Left hindlimb (tissue), 1 donor: ENCODE results near the gene SEC61A1.

Experiments used
- DNase-seq: peaks from one replicate; pipeline ENCODE4 v3.0.0-alpha.2; 2018

The SEC61A1 gene

DNA sequence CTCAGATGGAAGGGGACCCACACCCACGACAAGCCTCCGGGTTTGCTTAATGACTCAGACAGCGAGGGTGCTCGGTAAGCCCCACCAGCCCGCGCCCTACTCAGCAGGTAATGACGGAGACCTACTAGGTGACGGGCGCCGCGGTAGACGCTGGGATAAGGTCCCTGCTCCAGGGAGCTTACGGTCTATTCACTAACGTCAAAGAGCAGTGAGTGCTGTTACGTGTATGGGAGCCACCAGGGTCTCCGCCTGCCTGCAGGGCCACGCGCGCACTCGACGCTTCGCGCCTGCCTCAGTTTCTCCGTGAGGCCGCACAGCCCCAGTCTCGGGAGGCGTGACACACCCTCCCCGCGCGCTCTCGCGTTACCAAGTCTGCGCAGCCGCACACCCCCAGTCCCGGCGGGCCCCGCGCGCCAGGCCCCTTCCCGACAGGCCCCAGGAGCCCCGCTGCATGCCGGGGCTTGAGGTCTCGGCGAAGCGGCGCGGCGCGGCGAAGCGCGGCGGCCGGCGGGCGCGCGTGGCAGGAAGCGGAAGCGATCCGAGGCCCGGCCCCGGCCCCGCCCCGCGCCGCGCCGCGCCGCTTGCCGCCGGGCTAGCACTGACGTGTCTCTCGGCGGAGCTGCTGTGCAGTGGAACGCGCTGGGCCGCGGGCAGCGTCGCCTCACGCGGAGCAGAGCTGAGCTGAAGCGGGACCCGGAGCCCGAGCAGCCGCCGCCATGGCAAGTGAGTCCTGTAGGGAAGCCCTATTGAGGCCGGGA, at the start of gene SEC61A1:
TSS of gene SEC61A1 (plus strand) at position 601 of the 758 bp plus-strand sequence. CDS start at position 717, 116 bp downstream.
- peak; percentile 97 for DNase-seq

DNA sequence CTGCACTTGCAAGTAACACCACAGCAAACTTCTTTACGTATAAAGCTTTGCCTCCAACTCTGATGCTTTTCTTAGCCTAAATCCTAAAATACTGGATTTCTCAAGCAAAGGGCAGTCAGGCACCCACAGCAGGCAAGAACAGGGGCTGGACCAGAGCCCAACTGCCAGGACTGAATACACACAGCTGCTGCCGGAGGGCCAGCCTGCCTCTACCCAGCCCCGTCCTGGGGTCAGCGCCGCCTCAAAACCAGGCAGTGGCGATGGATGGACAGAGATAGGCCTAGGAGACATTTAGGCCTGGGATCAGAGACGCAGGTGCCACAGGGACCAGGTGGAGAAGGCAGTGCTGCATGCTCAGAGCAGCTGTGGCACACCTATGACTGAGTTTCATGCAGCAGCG, 47.6 kb upstream of the SEC61A1 start:
- DNase-seq: no peak

DNA sequence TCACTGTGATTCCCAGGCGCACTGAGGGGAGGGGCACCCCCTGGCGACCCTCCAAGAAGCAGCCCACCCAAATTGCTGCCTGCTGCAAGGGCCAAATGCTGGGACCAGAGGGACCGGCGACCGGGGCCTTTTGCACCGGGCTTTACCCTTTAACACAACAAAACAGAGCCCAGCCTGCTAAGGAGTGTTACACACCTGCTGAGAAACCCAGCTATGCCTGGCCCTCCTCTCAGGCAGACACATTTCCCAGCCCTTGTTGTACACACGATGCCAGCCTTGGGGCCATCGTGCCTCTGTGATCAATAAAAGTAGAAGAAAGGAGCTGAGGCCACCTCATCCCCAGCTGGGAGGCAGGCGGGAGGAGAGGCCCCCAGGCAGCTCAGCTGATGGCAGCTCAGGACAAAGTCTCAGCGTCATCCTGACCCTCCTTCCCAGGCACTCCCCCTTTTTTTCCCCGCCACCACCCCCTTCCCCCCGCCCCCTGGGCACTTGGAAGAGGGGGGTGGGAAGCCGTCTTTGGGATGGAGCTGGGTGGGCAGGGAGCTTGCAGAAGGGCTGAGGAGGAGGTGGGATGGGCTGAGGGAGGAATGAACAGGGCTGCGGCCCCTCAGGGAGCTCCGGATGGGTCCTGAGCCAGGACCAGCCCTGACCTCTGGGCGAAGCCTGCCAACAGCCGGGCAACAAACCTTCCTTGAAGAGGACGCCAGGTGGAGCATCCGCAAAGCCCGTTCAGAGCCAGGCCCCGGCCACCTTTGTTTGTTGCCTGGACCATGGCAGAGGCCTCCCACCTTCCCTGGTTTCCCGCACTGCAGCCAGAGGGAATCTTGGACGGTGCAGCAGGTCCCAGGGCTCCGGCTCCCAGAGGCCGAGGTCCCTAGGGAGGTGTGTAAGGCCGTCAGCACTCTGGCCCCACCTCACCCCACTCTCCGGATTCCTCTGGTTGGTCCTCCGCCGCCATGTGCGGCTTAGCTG, 45.9 kb upstream of the SEC61A1 start:
- no peak for DNase-seq

DNA sequence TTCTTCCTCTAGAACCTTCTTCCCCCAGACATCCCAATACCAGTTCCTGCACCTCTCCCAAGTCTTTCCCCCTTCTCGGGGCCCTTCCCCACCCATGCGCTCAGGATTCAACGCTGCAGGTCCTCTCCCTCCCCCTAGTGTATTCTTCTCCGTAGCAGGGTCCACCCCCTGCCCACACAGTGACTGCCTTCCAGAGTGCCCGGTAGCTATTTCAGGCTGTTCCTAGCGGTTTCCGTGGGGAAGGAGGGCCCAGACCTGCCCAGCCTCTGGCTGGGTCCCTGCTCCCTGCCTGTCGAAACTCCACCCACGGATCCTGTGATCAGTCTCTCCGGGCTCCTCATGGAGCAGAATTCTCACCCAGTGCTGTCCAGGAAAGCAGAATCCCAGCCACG, 45.2 kb upstream of the SEC61A1 start:
- no peak for DNase-seq

DNA sequence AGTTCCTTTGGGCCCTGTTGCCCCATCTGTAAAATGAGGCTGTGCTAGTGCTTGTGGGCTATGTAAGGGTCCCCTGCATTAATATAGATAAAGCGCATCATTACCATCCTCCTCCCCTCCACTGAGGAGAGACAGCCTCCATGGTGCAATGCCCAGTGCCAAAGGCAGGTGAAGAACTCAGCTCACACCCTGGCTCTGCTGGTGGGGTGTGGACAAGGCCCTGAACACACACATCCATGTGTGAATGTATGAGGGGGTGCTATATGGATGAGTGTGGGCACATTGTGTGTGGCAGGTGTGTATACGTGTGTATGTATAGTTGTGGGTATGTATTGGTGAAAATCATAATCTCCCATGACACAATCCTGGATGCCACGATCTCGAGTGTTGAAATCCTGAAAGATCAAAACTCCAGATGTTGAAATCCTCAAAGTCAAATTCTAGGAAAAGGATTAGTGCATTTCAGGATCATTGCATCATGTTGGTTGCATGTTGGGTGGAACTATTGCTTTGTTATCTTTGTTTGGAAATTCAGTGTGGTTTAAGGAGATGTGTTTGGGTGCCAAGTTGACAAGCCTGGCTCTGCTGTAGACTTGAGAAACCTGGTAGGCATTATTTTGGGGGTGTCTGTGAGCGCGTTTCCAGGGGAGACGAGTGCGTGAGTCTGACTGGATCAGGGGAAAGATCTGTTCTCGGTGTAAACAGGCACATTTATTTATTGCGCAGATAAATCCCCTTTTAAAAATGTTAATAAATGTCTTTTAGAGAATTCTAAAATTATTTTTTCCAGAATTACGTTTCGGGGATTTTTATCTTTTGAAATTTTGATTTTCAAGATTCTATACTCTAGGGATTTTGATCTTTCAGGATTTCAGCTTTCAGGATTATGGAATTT, 42.0 kb upstream of the SEC61A1 start:
- DNase-seq: no peak

DNA sequence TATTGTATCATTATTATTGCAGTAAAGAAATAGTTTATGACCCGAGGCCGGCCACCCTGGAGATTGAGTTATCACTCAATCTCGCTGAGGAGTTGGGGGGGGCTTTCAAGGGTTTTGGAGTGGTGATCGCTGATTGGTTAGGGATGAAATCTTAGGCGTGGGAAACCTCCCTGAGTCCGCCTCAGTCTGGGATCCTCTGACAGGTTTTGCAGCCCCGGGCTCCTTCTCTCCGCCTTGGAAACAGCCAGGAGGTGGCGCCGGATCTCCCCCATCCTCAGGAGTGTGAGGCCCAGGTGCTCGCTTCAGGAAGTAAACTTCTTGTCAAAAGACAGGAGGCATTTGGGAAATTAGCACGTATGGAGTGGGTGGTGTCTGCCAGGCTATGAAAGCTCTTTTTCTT, 41.1 kb upstream of the SEC61A1 start:
- peak; percentile 49 for DNase-seq

DNA sequence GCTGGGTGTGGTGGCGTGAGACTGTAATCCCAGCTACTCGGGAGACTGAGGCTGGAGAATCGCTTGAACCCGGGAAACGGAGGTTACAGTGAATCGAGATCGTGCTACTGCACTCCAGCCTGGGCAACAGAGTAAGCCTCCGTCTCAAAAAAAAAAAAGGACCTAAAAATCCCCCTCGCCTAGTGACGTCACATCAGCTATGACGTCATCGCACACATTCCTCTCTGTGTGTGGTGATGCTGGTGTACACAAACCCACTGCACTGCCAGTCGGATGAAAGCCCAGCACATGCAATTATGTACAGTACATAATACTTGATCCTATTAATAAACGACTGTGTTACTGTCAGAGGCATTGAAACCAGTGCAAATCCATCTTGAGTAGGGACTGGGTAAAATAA, 40.2 kb upstream of the SEC61A1 start:
- no peak for DNase-seq

DNA sequence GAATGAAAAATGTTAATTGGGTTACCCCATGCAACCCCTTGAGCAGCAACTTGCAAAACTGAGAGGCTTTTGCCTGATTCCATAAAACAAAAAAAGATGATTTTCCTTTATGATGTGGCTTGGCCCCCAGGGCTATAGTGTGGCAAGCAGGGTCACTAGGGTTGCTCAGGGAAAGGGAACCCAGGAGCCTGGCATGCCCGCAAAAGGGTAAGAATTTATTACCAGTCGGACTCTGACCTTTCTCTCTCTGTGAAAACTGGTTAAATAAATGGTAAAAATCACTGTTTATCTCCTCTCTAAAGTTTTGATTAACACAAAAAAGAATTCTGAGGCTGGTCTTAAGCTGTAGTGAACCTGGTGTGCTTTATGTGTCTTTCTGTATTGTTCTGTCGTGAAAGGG, 37.7 kb upstream of the SEC61A1 start:
- DNase-seq: no peak

DNA sequence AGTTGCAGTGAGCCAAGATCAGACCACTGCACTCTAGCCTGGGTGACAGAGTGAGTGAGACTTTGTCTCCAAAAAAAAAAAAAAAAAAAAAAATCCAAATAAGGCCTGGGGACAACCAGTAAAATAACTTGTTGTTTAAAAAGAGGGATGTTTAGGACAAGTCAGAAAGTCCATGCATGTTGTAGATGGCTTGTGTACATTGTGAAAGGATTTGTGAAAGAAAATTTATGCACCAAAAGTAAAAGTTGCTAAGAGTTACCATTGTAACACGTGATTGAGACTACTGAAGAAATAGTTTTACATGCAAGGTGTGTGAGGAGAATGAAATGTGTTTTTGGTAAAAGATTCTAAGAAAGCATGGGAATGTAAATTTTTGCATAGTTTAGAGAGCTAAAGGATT, 35.7 kb upstream of the SEC61A1 start:
- DNase-seq: no peak

DNA sequence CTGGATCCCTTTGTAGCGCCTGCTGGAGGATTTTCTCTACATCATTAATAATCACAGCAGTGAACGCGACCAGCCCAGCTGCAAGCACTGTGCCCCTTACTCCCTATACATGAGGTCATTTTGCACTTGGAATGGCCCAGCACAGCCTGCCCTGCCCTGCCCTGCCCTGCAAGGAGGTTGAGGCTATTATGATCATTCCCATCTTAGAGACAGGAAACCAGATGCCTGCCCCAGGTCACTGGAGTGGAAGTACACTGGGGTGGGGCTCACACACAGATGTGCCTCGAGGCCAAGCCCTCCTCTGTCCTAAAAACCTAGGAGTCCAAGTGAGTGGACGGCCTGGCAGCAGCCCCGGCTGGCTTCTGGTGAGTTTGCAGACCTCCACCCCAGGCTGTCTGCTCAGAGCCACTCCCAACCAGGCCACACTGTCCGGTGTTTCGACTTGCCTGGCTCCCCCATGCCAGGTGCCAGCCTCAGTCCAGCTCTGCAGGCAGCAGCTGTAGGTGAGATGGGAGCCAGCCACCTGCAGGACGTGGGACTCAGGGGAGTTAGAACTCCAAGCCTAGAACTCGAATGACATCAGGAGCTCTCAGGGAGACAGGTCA, 30.4 kb upstream of the SEC61A1 start:
- no peak for DNase-seq

DNA sequence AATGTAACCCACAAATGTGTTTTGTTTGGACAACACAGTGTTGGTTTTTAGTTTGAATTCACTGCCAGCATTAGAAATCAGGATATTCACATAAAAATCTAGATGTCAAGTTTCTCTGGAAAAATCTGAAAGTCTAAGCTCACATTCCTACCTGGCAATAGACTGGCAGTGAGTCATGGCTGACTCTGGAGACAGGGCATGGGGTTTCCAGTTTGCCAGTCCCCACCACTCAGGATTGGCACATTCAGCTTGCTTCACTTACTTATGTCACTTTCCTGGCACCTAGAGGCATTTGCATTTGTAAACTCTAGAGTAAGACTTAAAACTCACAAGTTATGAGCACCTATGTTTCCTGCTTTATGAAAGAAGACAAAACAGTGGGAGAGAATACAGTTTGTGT, 19.1 kb upstream of the SEC61A1 start:
- no peak for DNase-seq

DNA sequence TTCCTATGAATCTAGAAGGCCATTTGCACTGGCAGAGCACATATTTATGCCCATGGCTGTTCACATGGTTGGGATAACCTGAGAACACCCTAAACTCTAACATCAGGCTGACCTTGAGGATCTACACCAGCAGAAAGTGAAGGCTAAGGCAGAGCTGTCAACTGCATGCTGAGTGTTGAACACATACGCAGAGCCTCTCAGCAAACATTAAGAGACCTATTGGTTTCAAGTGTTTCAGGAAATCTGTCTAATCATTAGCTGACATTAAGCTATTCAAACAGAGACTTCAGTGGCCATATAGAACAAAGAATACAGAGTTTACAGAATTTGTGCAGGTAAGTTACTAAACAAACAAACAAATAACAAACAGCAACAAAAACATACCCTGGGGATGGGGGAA, 16.1 kb upstream of the SEC61A1 start:
- DNase-seq: no peak

DNA sequence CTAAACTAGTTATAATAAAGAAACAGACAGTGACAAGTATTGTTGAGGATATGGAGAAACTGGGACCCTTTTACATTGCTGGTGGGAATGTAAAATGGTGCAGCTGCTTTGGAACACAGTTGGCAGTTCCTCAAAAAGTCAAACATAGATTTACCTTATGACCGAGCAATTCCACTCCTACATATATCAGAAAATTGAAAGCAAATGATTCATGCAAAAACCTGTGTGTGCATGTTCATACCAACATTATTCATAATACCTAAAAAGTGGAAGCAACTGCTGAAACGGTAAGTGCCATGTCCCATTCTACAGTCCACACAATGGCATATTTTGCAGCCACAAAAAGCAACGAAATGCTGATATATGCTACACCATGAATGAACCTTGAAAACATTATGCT, 12.2 kb upstream of the SEC61A1 start:
- no peak for DNase-seq

DNA sequence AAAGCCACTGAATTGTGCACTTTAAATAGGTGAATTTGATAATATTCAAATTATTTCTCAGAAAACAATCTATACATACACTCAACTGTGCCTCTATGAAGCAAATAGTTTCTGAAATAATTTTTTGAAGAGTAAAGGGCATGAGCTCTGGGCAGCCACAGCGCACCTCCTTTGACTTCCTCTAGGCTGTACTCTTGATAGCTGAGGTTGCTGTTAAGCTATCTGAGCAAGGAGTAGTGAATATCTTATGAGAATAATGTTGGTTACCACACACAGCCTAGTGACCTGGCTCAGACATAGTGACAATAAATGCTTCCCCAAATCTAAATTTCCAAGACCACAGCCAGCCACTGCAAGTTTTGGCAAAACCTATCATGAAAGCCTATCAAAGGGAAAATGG, 11.6 kb upstream of the SEC61A1 start:
- no peak for DNase-seq

DNA sequence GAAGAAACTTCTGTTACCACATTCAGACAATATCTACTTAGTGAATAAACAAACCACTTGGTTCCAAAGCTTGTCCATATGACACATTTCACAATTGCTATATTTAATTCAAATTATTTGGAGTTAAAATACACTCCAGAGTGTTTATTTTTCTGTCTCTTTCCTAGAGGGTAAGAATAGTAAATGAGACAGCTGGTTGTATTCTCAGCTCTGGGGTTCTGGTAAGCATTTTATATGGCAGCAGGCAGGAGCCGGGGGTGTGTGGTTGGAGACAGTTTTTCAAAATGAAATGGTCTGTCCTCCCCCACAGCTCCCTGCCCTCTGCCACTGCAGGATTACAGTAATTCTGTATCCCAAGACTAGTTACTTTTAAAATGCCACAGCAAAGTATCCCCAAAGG, 10.9 kb upstream of the SEC61A1 start:
- no peak for DNase-seq

DNA sequence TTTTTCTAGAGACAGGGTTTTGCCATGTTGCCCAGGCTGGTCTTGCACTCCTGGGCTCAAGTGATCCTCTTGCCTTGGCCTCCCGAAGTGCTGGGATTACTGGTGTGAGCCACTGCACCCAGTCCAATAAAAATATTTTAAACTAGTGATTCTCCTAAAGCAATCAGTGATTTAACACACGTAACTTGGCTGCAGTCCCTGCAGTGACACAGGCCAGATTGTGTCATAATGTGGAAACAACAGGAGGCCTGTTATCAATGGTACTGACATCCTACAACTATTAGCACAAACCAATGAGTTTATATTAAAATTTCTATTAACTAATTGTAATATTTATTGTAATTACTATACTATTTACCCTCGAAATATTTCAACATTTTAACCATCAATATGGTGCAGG, 1.6 kb upstream of the SEC61A1 start:
- no peak for DNase-seq

DNA sequence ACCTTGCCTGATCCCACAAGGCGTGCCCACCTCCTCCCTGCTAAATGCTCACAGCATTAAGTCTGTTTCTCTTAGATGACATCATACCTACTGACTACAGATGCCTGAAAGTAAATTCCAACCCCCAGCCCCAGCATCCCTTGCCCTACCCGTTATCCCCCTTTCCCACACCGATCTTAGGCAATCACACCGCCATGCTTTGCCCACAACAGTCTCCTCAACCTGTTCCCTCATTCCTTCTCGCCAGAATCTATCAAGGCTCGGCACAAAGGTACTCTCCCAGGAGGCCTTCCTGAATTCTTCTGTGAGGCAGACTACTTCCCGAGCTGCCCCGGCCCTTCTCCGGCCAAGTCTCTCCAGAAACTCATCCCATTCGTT, 789 bp upstream of the SEC61A1 start:
- DNase-seq: no peak

DNA sequence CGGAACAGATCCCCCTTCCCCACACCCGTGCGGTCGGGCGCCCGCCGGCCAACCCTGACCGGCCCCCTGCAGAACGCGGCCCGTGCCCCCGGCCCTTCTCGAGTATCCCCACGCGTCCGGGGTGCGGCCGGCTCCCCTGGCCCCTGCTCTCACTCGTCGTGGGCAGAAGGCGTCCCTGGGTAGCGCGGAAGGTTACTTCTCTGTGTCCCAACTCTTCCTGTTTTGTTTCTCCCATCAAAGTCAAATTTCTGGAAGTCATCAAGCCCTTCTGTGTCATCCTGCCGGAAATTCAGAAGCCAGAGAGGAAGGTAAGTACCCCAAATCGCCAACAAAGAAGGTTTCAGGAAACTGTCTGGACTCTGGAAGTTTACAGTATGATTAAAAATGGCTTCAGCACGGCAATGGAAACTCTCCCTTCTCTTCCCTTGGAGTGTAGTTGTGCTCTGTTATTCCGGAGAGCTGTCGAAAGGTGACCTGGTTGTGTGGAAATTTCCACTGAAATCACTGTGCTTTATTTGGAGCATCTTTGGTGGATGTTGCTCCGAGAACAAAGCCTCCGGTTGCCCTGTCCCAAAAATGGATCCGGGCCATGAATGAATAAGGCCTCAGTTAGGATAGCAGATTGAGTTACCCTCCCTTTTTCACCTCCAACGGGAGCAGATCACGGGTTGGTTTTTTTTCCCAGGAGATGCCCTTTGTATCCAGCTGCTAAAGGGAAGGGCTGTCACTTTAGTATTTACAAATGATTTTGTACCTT, 536 bp downstream of the SEC61A1 start:
- no peak for DNase-seq

DNA sequence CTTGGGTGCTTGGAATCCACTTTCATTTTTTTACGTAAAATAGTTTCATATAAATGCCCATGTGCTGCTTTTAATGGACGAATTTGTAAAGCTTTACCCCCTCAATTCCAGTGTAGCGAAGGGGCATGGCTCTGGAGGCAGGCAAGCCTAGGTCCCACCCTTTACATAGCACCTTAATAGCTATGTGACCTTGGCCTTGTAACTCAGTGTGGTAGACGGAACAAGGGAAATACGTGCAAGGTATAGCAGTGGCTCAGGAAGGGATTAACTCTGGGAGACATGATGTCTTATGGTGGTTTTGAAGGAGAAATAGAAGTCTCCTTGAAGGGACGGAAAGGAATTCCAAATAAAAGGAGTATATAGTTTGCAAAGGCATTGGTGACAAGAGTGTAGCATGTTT, 1.4 kb downstream of the SEC61A1 start:
- DNase-seq: no peak

DNA sequence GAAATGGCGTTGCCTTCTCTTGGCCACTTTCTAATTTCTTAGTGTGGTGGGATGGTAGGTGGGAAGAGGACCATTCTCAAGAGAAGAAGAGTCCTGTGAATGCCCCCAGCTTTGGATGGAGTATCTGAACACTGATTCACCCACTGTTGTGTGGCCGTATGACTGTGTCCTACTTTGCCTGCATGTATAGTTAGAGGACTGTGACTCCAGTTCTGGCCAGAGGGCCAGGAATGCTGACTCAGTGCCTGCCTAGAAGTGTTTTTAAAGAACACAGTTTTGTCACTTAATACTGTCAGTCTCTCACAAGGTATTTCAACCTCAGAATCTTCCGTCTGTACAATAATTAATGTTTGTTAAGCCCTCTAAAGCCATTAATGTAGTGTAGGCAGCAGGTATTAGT, 2.1 kb downstream of the SEC61A1 start:
- no peak for DNase-seq

DNA sequence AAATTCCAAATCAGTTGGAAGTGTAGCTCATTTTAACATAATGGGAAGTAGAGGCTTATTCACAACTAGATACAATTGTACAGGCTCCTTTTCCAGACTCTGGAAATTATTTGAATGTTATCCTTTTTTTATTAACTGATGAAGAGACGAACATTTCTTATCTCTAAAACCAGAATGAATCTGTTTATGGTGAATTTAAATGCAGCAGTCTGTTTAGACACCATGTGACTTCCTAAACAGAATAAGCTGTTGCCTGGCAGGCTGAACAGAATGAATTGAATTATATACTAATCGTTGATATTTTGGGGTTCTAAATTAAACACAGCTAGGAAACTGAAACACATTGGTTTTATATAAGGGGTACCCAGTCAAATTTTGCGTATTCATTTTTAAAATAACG, 4.0 kb downstream of the SEC61A1 start:
- DNase-seq: no peak
